GM18907 (cell line): Measurements from ENCODE around the gene ATG7.

Experiments
- ATAC-seq: cut with Tn5 transposase; IDR thresholded peaks from one replicate; pipeline ENCODE4 v1.9.1; 2021; ENCODE audit warnings: mild to moderate bottlenecking, moderate library complexity; ENCODE audit not compliant: unreplicated experiment

ATG7 gene

GRCh38 chr3:11532931-11533391 is 260.8 kb downstream of the ATG7 start:
- no peak for ATAC-seq

DNA sequence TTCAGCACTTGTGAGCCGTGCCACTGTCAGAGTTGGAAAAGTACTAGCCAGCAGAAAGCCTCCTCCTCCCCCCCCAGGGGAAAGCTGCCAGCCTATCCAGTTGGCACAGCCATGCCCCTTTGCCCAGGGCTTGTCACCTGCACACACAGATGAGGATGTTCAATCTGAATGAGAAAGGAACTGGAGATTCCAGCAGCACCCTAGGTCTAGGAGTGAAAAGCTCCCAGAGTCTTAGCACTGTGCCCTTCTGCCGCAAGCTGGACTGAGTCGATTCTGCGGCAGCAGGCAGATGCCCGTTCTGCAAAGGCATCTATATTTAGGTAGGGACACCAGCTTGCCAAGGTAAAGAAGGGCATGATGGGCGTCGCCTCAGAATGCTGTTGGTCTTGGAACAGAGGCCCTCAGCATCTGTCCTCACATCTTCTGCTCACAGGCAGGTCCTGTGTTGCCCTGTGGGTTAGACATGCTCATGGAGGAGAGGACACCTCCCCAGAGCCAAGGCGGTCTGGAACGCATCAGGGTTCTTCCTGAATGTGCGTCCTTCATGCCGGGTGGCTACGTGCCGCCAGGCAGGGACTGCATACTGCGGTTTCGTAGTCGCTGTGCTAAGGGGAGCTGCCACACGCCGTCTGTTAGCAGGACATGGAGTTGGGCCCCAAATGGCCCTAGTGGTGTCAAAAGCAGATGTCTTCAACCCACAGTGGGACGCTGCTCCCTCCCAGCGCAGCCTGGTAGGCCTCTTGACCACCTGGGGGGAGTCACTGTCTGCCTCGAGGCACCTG is 262.0 kb downstream of the ATG7 start:
- no peak for ATAC-seq

DNA sequence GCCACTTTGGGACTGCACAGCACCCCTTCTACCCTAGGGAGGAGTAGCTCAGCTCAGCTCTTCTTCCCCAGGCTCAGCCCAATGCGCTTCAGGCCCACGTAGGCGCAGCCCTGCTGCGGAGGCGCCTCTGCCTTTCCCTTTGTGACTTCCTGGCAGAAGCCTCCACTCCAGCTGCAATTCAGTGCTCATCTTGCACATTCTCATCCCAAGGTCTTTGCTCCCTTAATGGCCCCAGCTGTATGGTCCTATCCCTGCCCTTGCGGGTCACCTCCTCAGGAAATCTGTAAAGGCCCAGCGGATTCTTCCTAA is 262.6 kb downstream of the ATG7 start:
- ATAC-seq, result no peak

DNA sequence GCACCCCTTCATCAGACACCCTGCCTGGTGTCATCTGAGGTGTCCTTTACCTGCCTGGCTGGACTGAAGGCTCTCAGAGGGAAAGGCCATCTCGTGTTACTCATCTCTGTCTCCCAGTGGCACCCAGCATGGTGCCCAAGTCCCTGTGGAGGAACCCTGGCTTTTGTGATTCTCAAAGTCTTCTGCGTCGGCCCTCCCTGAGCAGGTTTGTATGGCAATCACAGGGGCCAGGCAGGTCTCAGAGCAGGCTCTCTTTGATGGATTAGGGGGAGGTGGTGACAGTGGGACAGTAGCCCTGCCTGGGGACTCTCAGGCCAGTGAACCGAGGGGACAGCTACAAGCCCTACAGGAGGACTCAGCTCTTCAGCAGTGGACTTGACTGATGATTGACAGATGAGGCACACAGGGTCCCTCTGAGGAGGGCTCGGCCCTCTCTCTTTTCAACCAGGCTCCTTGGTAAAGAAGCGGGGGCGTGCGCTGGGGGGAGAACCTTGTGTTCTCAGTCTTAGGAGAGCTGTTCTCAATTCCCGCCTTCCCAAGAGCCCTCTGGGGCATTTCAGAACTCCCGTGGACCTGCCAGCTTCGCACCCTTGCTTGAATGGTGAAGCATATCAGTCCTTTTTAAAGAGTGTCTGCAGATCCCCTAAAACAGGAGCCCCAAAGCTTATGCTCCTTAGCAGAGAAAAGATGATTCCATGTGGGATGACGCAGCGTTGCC is 263.2 kb downstream of the ATG7 start:
- no peak for ATAC-seq

- ATAC-seq, result no peak
Measured at GRCh38 chr3:11536132-11536935, 264.1 kb downstream of the ATG7 start.

DNA sequence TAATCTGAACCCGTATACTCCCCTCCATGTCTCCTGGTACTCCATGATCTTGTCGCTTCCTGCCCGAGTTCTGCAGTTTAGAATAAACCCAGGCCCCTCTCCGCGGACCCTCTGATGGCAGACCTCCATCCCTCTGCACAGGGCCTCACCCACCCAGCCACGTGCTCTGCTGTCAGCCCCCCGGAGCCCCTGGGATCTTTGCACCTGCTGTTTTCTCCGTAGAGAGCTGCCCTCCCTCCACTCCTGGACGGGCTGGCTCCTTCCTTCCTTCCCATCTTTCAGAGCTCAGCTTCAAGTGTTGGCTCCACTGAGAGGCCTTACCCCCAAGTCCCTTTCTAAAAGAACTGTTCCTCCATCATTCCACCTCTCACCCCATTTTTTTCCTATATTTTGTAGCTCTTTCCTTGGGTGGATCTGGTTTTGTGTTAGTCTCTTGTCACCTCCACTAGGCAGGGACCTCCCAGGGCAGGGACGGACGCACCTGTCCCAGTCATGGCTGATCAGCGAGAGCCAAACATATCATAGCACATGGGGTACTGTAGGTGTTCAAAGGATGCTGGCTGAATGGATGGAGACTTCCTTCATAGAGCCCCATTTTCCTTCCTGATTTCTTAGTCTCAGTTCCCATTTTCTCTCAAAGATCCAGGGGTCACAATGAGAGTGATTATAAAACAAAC is 264.9 kb downstream of the ATG7 start:
- no peak for ATAC-seq

- ATAC-seq, result no peak
Measured at GRCh38 chr3:11538581-11538980, 266.4 kb downstream of the ATG7 start.

- no peak for ATAC-seq
Measured at GRCh38 chr3:11539218-11539617, 267.0 kb downstream of the ATG7 start.

DNA sequence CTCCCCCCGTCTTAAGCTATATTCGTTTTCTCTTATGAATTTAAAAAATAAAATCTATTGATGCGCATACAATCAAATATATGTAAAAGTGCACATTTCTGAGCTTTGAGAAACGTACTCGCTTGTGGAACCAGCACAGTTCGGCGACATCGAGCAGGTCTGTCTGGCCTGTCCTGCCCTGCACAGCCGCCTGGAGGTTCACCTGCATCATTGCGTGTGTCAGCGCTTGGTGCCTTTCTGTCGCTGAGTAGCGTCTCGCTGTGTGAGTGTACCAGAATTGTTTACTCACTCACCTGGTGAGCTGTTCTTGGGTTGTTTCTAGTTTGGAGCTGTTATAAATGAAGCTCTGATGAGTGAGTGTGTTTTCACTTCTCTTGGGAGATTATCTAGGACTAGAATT is 267.5 kb downstream of the ATG7 start:
- ATAC-seq, result no peak

DNA sequence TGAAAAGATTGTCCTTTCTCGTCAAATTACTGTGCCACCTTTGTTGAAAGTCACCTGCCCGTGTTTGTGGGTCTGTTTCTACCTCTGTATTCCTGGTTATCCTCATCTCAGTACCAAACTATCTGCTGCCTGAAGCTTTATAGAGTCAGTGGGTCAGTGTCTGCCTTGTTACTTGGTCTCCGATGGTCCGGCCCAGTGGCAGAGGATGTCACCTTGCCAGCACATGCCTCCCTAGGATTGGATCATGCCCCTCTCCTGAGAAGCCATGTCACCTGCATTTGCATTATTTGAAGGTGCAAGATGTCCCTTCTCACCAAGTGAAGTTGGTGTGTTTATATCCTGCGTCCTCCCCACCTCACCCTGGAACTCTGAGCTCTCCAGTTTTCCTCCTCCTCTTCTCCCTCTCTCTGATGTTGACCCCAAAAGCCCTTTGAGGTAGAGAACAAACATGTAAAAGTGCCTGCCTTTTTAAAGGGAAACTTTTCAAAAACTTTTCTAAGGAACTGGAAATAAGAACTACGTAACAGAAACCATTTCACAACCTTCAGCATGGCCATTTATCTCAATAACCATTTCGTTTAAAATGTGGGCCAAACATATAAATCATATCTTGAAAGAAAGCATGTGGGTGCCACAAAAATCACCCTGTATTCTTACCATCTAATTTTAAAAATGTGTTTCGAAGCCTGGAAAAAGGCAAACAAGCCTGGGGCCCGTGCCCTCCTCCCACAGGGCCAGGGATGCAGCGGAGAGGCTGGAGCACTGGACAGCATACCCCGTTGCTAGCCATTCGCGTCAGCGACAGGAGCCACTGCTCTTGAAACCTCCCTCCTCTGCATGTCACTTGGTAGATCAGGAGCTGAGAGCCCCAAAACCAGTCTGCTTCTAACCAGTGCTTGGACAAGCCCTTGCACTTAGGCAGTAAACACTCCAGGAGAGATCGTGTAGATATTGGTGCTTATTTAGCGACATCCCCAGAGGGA is 269.4 kb downstream of the ATG7 start:
- ATAC-seq, result no peak

DNA sequence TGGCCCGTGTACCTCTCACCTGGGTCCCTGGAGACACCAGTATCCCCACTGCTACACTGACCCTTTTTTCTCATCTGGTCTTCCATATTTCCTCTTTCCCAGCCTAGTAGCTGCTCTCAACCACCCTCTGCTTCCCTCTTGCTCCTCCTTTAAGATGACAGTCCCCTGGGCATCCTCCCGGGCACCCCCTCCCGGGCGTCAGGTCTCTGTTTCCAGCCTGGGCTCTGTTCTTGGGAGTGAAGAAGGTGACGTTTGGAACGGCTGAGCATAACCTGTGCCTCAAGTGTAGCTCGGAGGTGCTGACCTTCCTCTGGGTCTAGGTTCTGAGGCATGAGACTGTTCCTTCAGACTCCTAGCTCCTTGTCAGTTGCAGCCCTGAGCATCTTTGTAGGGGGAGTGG is 270.4 kb downstream of the ATG7 start:
- ATAC-seq, result no peak

GRCh38 chr3:11543141-11543947 is 271.1 kb downstream of the ATG7 start:
- no peak for ATAC-seq

DNA sequence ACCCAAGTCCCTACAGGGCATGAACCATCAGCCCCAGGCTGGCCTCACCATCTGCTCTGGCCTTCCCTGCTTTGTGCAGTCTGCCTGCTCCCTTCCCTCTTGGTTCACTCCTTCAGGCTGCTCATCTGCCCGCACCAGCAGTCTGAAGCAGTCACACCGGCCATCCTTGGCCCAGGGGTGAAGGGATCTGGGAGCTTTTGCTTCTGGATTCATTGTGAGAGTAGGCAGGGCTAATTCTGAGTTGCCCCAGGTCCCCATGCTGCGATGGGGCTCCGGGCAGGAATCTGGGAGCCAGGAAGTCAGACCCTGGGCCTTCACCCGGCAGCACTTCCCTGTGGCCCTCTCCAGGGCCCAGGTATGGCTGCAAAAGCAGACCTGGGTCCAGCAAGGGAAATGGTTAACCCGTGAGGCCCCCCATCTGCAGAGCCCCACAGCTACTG is 271.8 kb downstream of the ATG7 start:
- ATAC-seq, result no peak

DNA sequence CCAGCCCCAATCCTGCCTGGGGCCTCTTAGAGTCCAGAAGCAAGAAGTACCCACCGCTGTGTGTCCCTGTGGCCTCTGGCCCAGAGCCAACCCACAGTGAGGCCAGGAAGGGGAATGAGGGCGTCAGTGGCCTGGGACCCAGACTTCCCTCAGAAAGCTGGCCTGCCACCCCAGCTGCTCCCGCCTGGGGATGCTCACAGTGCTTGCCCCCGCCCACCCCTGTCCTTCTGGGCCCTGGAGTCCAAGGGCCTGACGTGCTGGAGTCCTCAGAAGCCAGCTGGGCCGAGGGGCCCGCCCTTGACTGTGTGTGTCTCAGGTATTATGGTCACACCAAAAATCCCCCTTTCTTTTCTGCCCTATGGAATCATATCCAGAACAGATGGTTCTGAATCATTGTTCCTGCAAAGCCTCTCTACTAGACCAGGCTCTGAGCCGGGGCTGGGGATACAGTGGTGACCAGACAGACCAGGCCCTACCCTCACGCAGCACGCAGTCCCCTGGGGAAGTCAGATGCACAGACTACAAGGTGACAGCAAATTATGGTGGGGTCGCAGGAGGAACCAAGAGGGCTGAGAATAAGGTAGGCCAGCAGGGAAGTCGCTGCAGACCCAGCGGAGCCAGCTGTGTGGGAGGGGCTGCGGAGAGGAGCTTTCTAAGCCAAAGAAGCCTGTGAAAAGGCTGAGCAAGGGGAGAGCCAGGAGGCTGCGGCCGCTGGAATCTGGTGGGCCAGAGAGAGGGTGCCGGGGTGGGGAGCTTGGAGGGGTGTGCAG is 272.4 kb downstream of the ATG7 start:
- no peak for ATAC-seq

GRCh38 chr3:11545186-11545851 is 273.1 kb downstream of the ATG7 start:
- no peak for ATAC-seq

- no peak for ATAC-seq
Measured at GRCh38 chr3:11546657-11547302, 274.6 kb downstream of the ATG7 start.

DNA sequence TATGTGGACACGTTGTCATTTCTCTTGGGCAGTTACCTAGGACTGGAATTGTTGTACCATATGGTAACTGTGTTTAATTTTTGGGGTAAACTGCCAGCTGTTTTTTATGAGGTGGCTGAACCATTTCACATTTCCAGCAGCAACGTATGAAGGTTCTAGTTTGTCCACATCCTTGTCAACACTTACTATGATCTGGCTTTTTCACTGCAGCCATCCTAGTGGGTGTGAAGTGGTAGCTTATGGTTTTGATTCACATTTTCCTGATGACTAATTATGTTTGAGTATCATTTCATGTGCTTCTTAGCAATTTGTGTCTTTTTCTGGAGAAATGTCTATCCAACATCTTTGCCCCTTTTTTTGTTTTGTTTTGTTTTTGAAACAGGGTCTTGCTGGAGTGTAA is 275.3 kb downstream of the ATG7 start:
- ATAC-seq, result no peak
